Skin of body (tissue), 2 donors: ENCODE results near the gene TMIGD3. TPM values are rescaled to one million over a fixed set of nuclear protein-coding genes. Genes with fewer than 3 reads are reported as not detected.

Source experiments
- DNase-seq: peaks from one replicate; lab custom pipeline; 2025; lab: John Stamatoyannopoulos, UW
- total RNA-seq: library from RNA; depleted of rRNA; stranded (reverse); fragments of >200 nt; gene quantifications from one replicate; pipeline ENCODE4 v1.2.3, GENCODE V29; 2014

Gene TMIGD3
- total RNA-seq, 1 donor from 2014 or later: 0.30 TPM

DNA sequence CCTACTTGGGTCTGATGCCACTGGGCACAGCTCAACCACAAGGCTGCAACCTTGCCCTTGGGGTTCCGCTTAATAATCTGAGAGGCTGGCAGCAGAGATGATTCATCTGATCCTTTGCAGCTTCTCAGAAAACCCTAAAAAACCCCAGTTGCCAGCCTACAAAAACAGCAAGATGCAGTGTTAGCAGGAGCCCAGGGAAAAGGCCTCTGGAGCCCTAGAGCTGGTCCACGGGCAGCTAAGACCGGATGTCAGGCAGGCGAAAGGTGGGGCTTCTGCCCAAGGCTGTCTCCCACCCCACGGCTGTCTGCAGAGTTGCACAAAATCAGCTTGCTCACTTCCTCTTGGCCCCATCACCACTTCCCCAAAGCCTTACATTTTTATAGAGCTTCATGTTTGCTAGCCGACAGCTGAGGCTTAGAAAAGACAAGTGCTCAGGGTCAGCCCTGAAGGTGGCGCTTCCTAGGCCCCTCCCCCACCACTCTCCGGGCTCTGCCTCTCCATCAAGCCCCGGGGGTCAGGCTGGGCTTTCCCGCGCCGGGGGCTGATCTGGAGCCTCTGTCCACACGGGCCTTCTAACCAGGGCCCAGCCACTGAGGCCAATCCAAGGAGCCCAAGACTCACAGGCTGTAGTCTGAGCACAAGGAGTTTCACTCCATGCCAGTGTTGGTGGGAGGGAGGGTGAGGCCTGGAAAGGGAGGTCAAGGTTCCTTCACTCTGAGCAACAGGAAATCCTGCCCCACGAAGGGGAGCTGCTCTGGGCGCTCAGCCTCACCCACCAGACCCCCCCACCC lies 4.2 kb upstream of the TMIGD3 start:
- DNase-seq: peak; percentile 31

DNA sequence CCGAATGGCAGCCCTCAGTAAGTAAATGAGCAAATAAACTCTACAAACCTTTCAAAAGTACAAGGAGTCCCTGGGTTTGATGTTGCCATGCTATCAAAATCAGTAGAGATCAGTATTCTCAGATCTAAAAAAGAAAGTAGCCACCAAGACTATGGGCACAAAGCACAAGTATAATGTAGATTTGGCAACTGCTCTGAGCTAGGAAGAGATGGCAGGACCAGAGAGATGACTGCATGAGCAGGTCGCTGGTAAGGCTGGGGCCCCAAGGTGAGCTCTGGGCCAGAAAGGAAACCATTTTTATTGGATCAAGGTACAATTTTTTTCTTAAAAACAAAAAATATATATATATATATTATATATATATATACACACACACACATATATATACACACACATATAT lies 3.1 kb upstream of the TMIGD3 start:
- DNase-seq: no peak

DNA sequence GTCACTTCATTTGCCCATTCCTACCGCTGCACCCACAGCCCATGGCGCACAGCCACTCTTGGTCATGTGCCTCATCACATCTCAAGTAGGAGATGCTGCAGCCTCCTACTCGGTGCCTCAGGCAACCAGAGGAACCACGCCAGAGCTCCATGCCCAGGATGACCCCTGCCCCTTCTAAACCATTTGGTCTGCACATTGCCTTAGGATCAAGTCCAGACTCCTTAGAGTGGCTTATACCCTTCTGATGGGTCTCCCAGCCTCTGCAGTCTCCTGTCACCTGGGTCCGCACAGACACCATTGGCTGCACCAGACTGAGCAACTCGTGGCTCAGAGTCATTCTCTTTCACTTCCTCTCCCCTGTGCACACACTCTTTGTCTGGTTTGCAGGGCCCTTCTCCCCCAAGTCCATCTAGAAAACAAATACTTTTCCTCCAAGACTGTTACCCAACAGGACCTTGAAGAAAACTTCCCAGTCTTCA lies 2.2 kb upstream of the TMIGD3 start:
- DNase-seq: no peak

DNA sequence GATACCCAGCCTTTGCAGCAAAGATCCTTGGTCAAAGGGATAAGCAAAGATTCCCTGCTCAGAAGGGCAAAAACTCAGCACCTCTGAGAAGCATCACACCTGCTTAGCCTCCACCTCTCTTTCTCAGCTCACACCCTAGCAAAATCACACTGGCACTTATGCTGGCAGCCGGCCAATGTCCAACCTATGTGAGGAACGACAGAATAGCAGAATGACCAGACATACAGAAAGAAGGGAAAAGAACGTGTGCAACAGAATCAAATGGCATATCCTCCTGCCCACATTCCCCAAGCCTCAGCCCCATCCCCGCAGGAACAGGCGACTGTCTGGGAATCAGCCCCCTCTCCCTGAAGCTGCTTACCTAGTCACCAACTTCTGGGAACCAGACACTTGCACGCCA lies 664 bp upstream of the TMIGD3 start:
- DNase-seq: no peak

DNA sequence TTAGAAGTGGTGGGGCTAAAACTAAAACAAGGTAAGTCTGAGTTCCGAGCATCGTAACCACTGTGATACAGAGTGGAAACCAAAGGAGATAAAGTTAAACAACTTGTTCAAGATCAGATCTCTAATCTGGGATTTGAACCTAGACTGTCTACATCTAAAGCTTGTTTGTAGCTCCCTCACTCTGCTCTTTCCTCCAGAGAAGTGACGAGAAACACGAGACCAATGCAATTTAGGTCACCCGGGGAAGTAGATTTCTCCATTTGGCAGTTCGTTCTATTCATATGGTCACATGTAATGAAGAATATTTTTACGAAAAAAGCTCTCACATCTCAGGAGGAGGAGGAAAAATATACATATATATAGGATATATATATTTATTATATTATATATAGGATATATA lies 1.8 kb downstream of the TMIGD3 start:
- DNase-seq: no peak

DNA sequence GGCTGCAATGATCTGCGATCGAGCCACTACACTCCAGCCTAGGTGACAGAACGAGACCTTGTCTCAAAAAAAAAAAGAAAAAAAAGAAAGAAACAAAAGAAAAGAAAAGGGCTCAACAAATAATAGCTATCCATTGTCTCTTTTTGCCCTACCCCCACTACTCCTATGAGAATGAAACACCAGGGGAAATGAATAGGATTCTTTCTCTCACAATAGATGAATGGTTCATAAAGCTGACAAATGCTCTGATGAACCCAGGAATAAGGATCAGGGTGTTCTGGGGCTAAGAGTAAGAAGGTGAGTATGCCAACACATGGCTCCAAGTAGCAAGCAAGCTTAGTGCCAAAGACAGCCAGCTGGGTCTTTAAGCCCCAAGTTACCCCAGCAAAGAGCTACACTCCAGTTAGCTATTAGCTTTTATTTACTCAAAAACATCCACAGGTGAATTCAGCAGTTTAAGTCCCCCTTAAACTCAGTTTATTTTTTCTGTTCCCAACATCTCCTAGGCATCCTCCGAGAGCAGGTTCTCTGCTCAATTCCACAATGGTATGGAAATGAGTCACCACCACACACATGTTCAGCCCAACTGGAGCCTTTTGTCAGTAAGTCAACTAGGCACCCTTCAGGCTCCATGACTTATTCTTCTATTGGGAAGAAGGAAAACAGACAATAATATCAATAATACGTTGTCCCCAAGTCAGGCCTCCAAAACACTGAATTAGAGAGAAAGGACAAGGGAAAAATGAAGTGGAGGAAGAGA lies 4.2 kb downstream of the TMIGD3 start:
- DNase-seq: no peak

DNA sequence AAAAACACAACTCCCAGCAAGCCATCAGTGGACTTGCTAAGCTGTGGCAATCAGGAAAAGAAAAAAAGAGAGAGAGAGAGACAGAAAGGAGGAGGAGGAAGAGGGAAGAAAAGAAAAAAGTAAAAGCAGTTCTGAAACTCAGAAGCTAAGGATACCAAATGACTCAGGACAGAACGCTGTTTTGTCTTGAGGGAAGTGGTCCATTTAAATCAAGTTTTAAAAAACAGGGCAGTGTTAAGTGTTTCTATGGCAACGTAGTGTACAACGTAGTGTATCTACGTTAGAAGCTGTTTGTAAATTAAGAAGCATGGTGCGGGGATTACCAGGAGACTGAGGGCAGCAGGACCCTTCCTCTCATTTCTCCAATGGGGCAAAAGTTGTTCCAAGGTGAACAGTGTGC lies 5.8 kb downstream of the TMIGD3 start:
- DNase-seq: no peak

DNA sequence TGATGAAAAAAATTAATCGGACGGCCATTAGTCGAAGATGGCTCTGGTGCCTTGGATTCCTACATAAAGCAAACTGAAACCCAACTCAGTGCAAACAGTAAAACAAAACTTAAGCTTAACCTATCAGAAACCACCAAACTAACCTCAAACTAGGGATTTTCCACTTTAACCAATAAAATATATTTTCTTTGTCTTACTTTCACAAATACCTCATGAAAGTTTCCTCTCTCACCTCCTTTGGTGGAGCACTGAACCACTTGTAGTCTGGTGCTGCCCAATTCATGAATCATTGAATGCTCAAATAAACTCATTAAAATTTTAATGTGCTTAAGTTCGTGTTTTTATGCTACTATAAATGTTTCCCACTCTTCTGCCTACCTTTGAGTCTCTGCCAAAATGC lies 7.0 kb downstream of the TMIGD3 start:
- no peak for DNase-seq

DNA sequence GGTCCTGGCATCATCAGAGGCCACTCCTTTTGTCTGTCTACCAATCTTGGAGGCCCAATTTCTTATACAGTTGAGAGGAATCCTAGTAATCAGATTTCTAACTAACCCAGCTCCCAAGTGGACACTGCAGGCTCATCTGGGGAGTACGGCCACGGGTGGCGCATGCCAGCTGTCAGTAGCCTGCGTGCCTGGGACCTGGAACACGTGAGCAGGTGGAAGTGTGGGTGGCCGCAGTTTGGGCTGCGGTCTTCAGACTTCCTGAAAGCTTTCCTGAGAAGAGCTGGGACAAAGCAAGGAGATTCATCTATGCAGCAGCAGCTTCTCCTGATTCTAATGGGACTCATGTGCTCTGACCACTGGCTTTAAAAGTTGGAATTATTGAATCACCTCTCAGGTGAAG lies 12.4 kb downstream of the TMIGD3 start:
- DNase-seq: no peak

DNA sequence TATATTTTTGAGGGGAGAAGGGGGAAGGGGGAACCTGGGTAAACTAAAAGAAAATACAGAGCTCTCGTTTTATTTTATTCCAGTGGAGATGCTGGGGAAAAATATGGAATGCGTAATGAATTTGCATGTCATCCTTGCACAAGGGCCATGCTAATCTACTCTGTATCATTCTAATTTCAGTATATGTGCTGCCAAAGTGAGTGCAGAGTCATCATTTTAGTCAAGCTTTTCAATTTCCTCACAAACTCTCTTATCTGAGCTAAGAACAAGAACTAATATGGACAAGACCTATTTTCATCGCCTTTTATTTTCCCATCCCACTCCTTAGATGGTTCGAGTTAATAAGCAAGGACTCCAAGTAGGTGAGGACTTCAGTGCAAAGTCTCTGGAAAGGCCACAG lies 13.2 kb downstream of the TMIGD3 start:
- no peak for DNase-seq

DNA sequence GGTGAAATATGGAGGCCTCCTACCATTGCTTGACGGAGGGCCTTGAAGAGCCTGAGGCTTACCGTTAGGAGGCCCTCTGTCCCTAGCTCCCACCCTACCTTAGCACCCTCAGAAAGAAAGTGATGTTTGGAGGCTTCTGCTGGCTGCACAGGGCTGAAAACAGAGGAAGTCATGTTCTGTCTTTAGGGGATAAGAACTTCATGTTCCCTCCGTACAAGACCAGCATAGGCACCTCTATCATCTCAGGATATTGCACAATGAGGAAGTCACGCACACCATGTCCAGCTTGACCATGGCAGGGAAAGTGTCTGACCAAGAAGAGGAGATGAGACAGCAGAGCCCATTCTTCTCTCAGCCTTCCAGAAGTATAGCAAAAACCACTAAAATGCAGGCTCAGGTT lies 13.8 kb downstream of the TMIGD3 start:
- DNase-seq: no peak

DNA sequence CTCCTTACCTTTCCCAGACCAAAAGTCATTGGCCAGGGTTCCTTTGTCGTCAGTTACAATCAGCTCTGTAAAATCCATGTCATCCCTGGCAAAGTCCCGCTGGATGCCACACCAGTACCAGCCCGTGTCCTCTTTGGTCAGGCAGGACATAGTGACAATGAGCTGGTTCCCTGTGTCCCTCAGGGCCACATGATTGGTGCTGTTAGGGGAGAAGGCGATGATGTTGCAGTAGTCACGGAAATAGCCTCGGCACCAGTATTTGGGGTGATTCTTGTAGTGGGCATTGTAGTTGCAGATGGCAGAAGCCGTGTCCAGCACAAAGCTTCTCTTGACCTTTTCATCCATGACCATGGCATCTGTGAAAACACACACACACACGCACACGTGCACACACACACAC lies 14.8 kb downstream of the TMIGD3 start:
- no peak for DNase-seq

DNA sequence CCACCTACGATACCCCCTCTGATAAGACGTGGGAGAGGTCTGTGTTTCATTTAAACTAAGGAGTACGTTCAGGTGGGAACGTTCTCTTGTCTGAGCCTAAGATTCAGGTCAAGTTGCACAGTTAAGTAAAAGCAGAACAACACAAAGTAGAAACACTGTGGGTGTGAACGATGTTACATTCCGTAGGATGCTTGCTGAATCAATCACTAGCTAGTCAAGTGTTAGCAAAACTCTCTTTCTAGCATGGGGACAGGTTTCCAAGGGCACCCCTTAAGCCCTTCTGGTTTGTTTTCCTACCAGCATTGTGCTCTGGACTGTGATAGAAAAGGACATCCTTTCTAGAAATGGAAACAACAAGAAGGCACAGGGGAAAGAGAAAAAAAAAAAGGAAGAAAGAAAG lies 16.3 kb downstream of the TMIGD3 start:
- DNase-seq: no peak

DNA sequence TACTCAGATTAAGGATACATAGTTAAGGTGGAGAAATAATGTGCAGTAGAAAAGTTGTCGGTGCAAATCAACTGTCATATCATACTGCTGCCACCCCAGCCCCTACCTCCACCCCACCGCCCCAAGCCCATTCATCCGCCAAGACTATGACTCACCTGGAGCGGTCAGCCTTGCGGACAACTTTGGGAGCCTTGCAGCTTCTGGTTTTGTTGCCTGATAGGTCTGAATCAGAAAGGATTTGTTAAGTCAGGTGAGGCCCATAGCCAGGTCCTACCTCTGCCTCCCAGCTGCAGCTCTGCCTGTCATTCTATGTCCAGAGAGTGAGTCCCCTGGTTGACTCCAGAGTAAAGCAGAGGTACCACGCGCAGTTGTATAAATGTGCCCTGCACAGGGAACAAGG lies 17.0 kb downstream of the TMIGD3 start:
- DNase-seq: no peak

DNA sequence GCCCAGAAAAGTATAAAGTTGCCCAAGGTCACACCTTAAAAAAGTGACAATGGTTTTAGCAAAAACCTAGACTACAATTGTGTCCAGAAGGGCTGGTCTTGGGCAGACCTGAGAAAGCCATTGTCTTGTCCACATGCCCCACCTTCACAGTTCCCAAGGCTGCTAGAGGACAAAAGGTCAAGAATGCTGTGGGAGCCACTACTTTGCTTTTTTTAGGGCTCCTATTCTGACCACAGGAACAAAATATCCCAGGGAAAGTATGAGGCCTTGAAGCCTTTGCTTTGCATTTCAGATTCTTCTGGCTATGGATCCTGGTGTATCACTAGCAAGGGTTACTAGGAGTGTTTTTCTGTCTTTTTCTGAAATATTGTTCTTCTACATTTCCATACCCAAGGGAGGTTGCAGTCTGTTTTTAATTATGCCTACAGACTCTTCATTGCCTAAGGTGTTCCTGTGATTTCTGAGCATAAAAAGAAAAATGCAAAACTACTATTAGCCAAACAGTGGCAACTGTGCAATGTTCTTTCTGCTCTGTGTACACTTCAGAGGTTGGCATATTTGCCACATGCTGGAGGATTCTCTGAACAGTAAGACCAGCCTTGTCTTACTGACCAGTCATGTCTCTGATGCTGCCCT lies 18.9 kb downstream of the TMIGD3 start:
- DNase-seq: no peak

DNA sequence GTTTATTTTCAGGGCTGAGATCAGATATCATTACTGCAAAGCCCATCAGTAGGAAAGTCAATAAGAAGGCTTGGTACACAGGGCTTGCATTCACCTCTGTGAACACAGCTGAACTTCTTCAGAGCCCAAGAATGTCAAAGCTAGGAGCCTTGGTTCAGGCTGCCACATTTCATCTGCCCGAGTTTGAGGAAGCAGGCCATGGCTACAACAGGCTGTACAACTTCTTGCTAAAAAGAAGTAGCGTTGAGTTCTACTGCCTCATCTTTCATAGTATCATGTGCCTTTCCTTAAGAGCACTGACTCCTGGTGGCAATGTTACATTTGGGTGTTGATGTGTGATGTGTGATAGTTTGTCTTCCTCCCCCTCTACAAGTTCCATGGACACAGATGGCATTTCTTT lies 19.6 kb downstream of the TMIGD3 start:
- no peak for DNase-seq

DNA sequence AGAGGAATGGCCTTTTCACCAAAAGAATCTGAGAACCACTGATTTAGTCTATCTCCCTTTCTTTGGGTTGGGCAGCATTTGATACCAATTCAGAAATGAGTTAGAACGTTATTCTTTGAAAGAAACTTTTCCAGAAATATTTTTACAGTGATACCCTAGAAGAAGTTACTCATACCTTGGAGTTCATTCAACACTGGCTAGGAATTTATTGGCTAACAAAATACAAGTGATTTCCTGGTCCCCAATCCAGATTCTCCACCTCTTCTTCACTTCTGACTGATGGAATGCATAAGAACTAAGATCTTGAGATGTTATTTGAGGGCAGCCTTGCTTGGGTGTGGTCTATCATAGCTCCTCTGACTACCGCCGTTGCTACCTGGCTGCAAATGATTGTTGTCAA lies 20.3 kb downstream of the TMIGD3 start:
- DNase-seq: no peak

DNA sequence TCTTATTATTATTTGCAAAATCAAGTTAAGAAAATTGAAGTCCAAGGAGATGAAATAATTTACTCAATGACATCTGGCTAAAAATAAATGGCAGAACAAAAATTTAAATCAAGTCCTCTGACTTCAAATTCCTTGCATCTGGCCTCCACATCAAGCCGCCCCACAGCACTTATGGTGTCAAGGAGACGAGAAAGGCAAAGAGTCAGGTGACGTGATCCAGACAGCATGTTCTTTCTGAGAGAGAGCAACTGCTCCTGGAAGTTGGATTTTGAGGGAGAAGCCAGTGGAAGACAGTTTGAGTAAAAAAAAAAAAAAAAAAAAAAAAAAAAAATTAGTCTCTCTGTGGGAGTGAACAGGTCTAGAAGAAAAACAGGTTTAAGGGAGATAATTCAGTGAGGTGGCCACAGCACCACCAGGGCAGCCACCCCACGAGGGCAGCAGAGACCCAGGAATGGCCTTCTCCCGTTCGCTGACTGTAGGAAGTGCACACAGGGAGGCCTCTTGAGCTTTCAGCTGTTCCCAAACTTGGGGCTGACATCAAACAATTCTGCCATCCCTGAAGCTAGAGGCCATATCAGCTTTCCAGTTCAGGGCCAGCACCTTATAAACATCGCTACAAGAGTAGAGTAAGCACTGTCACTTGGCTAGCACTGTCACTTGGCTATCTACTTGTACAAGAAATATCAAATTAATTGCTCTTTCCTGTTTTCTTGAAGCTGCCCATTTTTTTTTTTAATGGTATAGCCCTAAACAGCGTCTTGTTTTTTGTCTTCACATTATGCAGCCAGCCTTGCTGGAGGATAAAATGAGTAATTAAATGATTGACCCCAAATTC lies 21.8 kb downstream of the TMIGD3 start:
- peak; percentile 11 for DNase-seq

DNA sequence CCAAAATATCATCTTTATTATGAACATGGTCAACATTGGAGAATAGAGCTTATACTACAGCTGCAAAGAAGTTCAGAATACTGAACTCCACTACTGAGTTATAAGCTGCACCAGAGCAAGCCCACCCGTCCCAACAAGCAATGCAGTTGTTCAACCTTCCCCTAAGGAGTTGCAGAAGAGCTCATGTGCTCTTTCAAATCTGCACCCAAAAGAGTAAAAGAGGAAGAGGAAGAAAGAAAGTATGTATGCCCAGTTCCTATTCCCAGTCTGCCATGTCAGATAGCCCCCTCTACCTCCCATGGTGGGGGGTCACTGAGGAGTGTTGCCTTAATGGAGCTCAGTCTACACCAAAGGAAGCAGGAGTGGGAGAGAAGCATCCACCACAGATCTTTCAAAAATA lies 22.8 kb downstream of the TMIGD3 start:
- DNase-seq: no peak

DNA sequence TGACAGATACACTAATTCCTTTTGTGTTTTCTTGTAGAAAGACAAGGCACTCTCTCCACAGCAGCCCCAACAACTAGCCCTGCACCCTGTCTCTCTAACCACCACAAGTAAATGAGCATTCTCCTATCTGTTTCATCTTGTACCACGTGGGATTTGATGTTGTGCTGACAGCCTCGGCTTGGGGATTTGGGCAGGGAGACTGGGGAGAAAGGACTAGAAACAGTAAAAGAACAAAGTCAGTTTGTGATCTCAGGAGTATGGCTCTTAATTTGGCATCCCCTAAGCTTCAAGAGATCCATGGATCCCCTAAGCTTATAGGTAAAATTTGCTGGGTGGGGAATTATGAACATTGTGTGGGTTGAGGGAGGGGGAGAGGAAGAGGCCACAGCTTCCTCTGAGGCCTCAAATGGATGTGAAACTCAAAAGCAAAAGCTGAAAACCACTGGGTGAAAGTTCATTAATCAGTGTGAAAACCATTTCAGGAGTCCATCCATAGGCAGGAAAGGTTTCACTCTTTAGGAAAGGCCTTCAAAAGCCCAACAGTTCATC lies 26.6 kb downstream of the TMIGD3 start:
- no peak for DNase-seq

DNA sequence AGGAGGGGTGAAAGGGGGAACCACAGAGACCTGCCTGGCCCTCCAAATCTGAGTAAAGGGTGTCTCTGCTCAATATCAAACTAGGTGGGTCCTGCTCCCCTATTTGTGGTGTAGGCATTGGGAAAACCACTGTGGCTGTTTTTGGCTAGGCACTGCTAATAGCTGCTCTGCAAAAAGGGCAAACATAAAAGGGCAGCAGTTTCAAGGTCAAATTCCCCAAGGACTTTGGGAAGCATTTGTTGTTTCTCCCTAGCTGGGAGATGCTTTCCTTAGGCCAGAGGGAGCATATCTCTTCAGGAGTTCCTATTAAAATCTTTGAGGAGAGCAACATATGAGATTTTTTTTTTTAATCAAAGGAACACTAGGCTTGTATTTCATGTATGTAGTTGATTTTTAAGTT lies 27.2 kb downstream of the TMIGD3 start:
- DNase-seq: no peak
